OCI-LY7 (cell line): ENCODE results near the gene DHRSX. TPM values are rescaled to one million over a fixed set of nuclear protein-coding genes. Genes with fewer than 3 reads are reported as not detected.

Experiments
- BruUV-seq: library from RNA; stranded (reverse); fragments of 400-500 nt; replicated peaks from 2 replicates; lab custom pipeline; 2021; lab: Mats Ljungman, UMichigan
- CTCF ChIA-PET: fragments of 300-600 bp; sonication (Branson Sonifier 250); formaldehyde crosslinking; loops from one replicate; lab custom pipeline; 2022; ENCODE audit warnings: antibody characterized with exemption; ENCODE audit not compliant: unreplicated experiment; lab: Charles Lee
- POLR2A ChIA-PET: fragments of 300-600 bp; sonication (Branson Sonifier 250); formaldehyde crosslinking; loops from one replicate; lab custom pipeline; 2022; ENCODE audit warnings: antibody characterized with exemption; lab: Charles Lee
- DNase-seq: peaks from one replicate; pipeline ENCODE4 v3.0.0-alpha.2; 2015; ENCODE audit warnings: low spot score
- H2AFZ ChIP-seq: fragments of 200-600 bp; sonication (generic), shearing (Covaris generic); 2 replicates; pipeline ENCODE4 v1.6.1; 2014; ENCODE audit warnings: mild to moderate bottlenecking, antibody characterized with exemption, low read length, moderate library complexity
- H3K27ac ChIP-seq: fragments of 200-600 bp; sonication (generic); 2 replicates; pipeline ENCODE4 v1.5.1; 2014; ENCODE audit warnings: mixed run types, low read depth, mild to moderate bottlenecking, moderate library complexity, low read length, inconsistent platforms; ENCODE audit not compliant: poor library complexity, severe bottlenecking
- H3K36me3 ChIP-seq: fragments of 200-600 bp; sonication (generic); 2 replicates; pipeline ENCODE4 v1.6.1; 2014; ENCODE audit warnings: mild to moderate bottlenecking, antibody characterized with exemption, low read length, moderate library complexity, mixed read lengths; ENCODE audit not compliant: insufficient read depth
- H3K4me1 ChIP-seq: fragments of 200-600 bp; sonication (generic); 2 replicates; pipeline ENCODE4 v1.5.1; 2014; ENCODE audit warnings: mild to moderate bottlenecking, low read length; ENCODE audit not compliant: insufficient read depth, poor library complexity, severe bottlenecking
- H3K4me2 ChIP-seq: fragments of 200-600 bp; sonication (generic); 2 replicates; pipeline ENCODE4 v1.6.1; 2014; ENCODE audit warnings: mild to moderate bottlenecking, low read length
- H3K4me3 ChIP-seq: fragments of 200-600 bp; sonication (generic); 2 replicates; pipeline ENCODE4 v1.5.1; 2014; ENCODE audit warnings: mild to moderate bottlenecking, low read depth, low read length; ENCODE audit not compliant: poor library complexity, severe bottlenecking
- H3K79me2 ChIP-seq: fragments of 200-600 bp; sonication (generic); 2 replicates; pipeline ENCODE4 v1.6.1; 2016; ENCODE audit warnings: low read depth, mild to moderate bottlenecking, low read length, moderate library complexity, mixed read lengths; ENCODE audit not compliant: insufficient read depth
- H3K9me2 ChIP-seq: fragments of 200-600 bp; sonication (generic); 2 replicates; pipeline ENCODE4 v1.6.1; 2016; ENCODE audit warnings: mild to moderate bottlenecking, low read length, mixed read lengths; ENCODE audit not compliant: insufficient read depth
- H3K9me3 ChIP-seq: fragments of 200-600 bp; sonication (generic); 2 replicates; pipeline ENCODE4 v1.6.1; 2014; ENCODE audit warnings: mild to moderate bottlenecking, mixed run types, low read length, mixed read lengths
- H4K20me1 ChIP-seq: fragments of 200-600 bp; sonication (generic); 2 replicates; pipeline ENCODE4 v1.6.1; 2014; ENCODE audit warnings: mild to moderate bottlenecking, antibody characterized with exemption, low read length, moderate library complexity, mixed read lengths; ENCODE audit not compliant: insufficient read depth
- CTCF ChIP-seq: fragments of 200-600 bp; sonication (generic); conservative IDR thresholded peaks from 2 replicates; pipeline ENCODE4 v1.5.1; 2014; ENCODE audit warnings: mild to moderate bottlenecking, antibody characterized with exemption, low read length, moderate library complexity, mixed read lengths
- EZH2phosphoT487 ChIP-seq: fragments of 200-600 bp; sonication (generic); IDR thresholded peaks from 2 replicates; pipeline ENCODE4 v1.6.1; 2018; ENCODE audit warnings: low read depth, borderline replicate concordance, mild to moderate bottlenecking, mixed run types, antibody characterized with exemption, low read length, moderate library complexity, mixed read lengths
- intact Hi-C: fragments of 100-400 bp; cut with micrococcal nuclease; formaldehyde crosslinking; loops from one replicate; pipeline ENCODE4 v1.10.0; 2022; ENCODE audit not compliant: unreplicated experiment
- total RNA-seq, 2 experiments: library from RNA; depleted of rRNA in 1 of 2; stranded (reverse); fragments of >200 nt in 1 of 2; shearing (Covaris generic) in 1 of 2; gene quantifications; 2 replicates each; pipeline ENCODE4 v1.2.3, GENCODE V29; 2014 to 2022

DHRSX gene
- total RNA-seq, 2 experiments from 2014 or later = 25.2 to 30.9 TPM

GRCh38 chrX:2430265-2430825 lies 70.4 kb downstream of the DHRSX start:
- TF ChIP-seq EZH2phosphoT487 = no peak
- no peak for TF ChIP-seq CTCF
- intact Hi-C loops = no loop called here
- Histone ChIP-seq H3K27ac (no peak overlapping the region), H3K4me2 (no peak overlapping the region), H4K20me1 (no peaks in the 10 kb centered on the region), H3K4me1 (peaks cover 13% of the 10 kb centered on the region), H3K4me3 (no peak overlapping the region), H3K36me3 (peaks cover 12% of the 10 kb centered on the region), H2AFZ (no peak overlapping the region), H3K9me2 (no peaks in the 10 kb centered on the region), H3K79me2 (no peaks in the 10 kb centered on the region), H3K9me3 (peaks cover 9% of the 10 kb centered on the region; the same call in 1 of the 2 replicates)
- no TSS peak for BruUV-seq
- ChIA-PET POLR2A (no interaction called here), CTCF (no interaction called here)
- DNase-seq = no peak

- Histone ChIP-seq H2AFZ (no peak overlapping the region), H3K4me3 (no peak overlapping the region), H3K4me1 (peaks cover 9% of the 10 kb centered on the region), H3K9me2 (no peaks in the 10 kb centered on the region), H3K4me2 (no peak overlapping the region), H3K36me3 (peaks cover 5% of the 10 kb centered on the region; the same call in 1 of the 2 replicates), H3K79me2 (no peaks in the 10 kb centered on the region), H3K27ac (no peak overlapping the region), H3K9me3 (peaks cover 9% of the 10 kb centered on the region; the same call in 1 of the 2 replicates), H4K20me1 (no peaks in the 10 kb centered on the region)
- TF ChIP-seq CTCF = no peak
- no peak for TF ChIP-seq EZH2phosphoT487
- DNase-seq = no peak
- CTCF ChIA-PET = no interaction called here
- BruUV-seq = no TSS peak
- POLR2A ChIA-PET = no interaction called here
- intact Hi-C loops = no loop called here
These were observed 73.0 kb downstream of the DHRSX start for GRCh38 chrX:2427737-2428136.

- intact Hi-C loops = no loop called here
- TF ChIP-seq EZH2phosphoT487 (no peak), CTCF (no peak)
- POLR2A ChIA-PET = no interaction called here
- Histone ChIP-seq H3K79me2 (no peaks in the 10 kb centered on the region), H3K4me1 (peaks cover 3% of the 10 kb centered on the region), H2AFZ (no peak overlapping the region), H4K20me1 (no peaks in the 10 kb centered on the region), H3K9me3 (peaks cover 9% of the 10 kb centered on the region; the same call in 1 of the 2 replicates), H3K27ac (no peak overlapping the region), H3K36me3 (peaks cover 5% of the 10 kb centered on the region; the same call in 1 of the 2 replicates), H3K9me2 (no peaks in the 10 kb centered on the region), H3K4me3 (no peak overlapping the region), H3K4me2 (no peak overlapping the region)
- DNase-seq = no peak
- no TSS peak for BruUV-seq
- CTCF ChIA-PET = no interaction called here
These were observed 73.6 kb downstream of the DHRSX start for GRCh38 chrX:2427147-2427546.
